NCI-H1048 (cell line): ENCODE results near the gene KIF9.
"Not testable (repeated sequence)": the region's sequence is repeated elsewhere in the genome, so short reads cannot be mapped to it uniquely, and the experiment has no call there.

Experiments used
- DNase-seq: peaks from one replicate; lab custom pipeline; 2025; lab: John Stamatoyannopoulos, UW

Gene KIF9

DNA sequence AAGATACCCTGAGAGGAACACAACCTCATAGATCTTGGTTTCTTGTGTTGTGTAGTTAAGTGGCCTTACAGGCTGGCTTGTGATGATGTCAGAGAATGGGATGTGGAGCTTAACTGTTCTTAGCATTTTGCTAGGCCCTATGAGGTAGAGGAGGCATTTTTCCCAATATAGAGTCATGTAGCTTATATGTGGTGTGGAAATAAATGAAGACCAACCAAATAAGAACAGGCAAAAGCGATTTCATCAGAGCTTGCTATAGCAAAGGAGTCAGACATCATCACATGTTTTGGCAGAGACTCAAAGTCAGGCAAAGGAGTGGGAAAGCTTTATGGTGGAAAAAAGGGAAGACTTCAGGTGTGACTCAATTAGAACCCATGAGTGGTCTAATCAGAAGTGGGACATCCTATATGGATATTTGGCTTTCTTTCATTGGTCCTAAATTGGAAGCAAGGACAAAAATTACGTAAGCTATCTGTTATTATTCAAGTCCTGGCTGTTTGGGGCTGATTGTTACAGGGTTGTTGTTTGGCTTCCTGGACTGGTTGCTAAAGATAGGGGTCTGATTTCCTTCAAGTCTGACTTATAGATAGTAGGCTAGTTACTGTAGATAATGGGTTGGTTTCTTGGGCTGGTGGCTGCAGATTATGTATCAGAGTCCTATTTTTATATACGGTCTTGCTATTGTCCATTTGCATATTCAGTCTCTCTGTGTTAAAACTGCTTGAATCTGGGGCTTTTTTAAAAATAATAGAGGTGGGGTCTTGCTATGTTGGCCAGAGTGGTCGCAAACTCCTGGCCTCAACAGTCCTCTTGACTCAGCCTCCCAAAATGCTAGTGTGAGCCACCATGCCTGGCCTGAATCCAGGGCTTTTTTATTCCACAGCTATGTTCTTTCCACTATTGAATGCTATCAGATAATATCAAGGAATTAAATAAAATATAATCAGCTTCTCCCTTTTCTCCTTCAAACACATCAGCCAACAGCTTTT is 88.4 kb downstream of the KIF9 start:
- no peak for DNase-seq

GRCh38 chr3:47186285-47186684 is 96.3 kb downstream of the KIF9 start:
- DNase-seq: no peak

GRCh38 chr3:47181685-47182084 is 100.9 kb downstream of the KIF9 start:
- not testable (repeated sequence) for DNase-seq

GRCh38 chr3:47180011-47180410 is 102.6 kb downstream of the KIF9 start:
- not testable (repeated sequence) for DNase-seq
